Astrocyte of the hippocampus (primary cell): ENCODE measurements around the gene CHI3L1.
"Not testable (repeated sequence)": the region's sequence is repeated elsewhere in the genome, so short reads cannot be mapped to it uniquely, and the experiment has no call there.

Experiments
- DNase-seq: peaks from one replicate; pipeline ENCODE4 v3.0.0; 2011; ENCODE audit warnings: low read depth, low spot score

Gene CHI3L1

DNA sequence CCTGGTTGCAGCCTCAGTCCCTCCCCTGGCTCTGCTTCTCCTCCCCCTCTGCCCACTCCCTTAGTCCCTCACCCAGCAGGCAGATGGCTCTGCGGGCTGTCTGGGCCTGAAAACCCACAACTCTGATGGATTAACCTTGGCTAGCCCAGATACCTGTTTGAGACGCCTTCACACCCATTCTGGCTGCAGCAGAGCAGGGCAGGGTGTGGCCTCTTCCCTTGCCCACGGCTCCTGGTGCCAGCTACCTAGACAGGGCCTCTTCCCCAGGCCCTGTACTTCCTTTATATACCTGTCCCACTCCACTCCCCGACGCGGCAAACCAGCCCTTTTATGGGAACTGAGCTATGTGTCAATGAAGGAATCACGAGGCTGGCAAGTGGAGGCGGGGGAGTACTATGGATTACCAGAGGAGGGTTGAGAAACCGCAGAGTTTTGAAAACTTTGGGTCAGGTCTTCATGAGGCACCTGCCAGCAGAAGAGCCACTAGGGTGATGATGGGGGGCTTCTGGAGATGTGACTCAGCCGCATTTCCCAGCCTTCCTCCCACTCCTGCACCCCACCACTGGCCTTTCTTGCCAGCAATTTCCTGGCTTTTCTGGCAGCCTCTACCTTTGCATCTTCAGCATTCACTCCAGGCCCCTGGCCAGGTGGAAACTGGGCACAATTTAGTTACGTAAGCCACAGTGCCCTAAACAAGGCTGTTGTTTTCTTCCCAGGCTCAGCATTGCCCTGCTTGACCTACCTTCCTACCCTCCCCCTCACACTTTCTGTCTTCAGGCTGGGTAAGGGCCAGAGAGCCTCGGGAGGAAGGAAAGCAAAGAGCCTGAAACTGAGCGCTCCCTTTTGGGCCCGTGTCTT, at the start of gene CHI3L1:
Gene CHI3L1 (minus strand): TSS at position 259 of the 858 bp plus-strand sequence. CDS start 81 bp downstream, at position 178.
- no peak for DNase-seq

DNA sequence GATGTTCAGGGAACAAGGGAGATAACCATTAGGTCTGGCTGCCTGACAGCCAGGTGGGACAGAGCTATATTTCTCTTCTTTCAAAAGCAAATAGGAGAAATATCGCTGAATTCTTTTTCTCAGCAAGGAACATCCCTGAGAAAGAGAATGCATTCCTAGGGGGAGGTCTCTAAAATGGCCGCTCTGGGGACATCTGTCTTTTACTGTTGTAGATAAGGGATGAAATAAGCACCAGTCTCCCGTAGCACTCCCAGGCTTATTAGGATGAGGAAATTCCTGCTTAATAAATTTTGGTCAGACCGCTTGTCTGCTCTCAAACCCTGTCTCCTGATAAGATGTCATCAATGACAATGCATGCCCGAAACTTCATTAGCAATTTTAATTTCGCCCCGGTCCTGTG, 48.4 kb upstream of the CHI3L1 start:
- not testable (repeated sequence) for DNase-seq

DNA sequence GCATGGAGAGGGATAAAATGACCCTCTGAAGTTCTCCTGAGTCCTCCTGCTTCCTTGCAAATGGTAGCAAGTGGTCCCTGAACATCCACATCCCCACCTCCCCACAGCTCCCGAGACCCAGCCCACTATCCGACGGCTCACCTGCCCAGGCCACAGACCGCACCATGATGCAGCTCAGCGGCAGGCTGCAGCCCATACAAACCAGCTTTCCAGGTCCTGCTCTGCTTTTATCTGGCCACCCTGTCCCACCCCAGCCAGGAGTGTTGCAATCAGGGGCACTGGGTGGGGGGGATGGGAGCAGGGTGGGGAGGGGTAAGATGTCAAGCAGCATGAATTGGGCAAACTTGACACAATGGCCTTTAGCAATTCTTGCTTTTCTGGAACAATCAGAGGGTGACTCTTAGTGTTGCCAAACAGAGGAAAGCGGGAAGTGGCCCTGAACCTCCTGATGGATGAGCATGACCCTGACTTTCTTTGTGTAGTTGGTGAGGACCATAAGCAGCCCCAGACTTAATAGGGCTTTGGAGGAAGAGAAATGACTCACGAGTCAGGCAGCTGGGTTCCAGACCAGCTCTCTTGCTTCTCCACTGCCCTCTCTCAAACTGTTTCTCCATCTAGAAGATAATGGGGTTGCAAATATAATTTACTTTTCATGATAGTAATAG, 43.1 kb upstream of the CHI3L1 start, which contains the start of gene CHIT1:
Gene CHIT1 (minus strand): TSS at position 203 of the 665 bp plus-strand sequence. CDS start 37 bp downstream, at position 166.
- DNase-seq: no peak

DNA sequence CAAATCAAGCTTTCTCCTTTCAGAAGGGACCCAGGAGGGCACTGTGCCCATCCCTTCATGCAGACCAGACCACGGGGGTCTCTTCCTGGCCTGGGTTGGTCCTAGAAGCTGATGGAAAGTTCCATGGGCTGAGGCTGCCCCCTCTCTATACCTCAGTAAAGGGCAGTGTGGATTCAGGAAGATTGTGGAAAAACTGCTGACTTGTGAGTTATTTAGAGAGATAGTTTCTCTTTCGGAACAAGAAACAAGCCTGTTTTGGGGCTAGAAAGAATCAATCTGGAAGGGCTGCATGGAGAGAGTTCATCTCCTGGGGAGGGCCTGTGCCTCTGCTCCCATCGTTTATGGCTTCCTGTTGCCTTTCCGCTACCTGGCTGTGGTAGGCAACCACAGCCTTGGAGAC, 42.2 kb upstream of the CHI3L1 start:
- DNase-seq: no peak

DNA sequence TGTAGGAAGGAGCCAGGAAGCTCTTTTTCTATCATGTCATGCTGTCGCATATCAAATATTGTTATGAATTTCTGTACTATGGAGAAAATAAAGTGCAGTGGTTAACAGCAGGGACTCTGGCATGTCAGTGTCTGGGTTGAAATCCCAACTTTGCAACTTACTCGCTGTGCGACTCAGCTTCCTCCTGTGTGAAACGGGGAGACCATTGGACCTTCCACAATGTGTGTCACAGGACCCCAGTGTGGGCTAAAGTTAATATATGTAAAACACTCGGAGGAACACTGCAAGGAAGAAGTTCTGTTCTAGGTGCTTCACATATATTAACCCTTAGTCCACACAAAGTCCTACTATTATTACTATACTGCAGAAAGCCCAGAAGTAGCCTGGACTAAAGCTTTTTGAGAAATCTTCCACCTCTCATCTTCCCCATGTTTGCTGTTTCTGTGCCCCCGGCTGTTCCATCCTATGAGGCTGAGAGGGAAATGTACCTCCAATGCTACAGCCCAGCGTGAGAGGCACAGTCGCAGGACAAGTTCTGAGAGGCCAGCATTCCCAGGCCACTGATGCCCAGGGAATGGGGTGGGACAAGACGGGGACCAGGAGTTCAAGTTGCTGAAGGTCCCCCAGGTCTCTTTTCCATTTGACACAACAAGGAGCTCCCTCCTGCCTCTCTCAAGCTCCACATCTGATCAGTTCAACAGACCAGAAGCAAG, 41.0 kb upstream of the CHI3L1 start:
- DNase-seq: no peak

DNA sequence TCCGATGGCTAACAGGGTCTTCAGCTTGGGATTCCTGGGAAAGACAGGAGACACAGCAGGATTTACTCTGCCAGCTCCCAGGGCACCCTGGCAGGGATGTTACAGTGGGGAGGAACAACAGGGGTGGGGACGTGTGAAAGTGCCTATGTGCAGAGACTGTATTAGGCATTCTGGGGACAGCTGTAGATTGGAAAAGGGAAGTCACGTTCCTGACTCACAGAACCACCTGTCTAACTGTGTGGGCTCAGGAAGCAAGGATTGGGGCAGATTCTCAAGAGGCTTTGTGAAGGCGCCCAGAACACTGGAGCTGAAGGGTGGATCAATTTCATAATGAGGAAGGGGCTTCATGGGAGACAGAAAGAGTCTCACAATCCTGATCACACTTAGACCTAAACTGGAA, 38.6 kb upstream of the CHI3L1 start:
- no peak for DNase-seq

DNA sequence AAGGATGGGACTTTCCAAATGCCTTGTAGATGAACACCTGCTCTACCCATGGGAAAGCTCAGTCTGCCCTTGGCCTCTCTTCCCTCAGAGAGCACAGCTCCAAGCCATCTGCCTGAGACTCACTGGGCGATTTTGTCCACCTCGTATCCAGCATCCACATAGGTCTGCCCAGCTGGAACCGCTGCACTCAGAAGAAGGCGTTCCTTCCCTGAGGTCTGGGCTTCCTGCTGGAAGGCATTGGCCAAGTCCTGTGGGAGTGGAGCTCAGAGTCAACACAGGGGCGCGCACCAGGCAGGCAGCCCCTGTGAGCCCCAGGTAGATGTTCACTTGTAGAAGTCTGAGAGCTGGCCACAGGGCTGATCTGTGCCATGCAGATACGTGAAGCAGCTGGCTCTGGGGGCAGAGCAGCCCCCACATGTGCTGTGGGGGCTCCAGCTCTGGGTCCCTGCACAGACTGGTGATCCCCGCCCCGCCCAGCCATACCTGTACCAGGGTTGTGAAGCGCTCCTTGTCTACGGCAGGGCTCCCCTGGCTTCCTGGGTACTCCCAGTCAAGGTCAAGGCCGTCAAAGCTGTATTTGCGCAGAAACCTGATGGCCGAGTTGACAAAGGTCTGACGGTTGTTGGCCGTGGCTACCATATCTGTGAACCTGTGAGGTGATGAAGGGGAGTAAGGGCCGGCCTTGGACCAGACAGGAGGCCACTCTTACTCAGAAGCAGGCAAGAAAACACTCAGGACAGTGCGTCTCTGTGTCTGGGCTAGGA, 36.7 kb upstream of the CHI3L1 start:
- DNase-seq: no peak

DNA sequence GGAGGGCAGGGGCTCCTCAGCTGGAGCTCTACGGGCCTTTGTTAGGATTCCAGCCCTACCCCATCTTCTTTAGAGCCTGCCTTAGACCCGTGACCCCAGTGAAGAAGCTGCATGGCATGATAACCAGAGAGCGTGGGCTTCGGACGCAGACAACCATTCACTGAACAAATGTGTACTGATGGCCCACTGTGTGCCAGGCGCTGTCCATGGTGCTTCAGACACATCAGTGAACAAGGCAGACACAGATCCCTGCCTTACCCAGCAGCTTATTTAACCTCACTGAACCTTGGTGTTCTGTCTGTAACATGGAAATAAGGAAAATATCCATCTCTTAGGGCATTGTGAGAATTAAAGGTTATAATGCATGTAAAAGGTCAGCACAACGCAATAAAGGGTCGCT, 33.4 kb upstream of the CHI3L1 start:
- DNase-seq: no peak

DNA sequence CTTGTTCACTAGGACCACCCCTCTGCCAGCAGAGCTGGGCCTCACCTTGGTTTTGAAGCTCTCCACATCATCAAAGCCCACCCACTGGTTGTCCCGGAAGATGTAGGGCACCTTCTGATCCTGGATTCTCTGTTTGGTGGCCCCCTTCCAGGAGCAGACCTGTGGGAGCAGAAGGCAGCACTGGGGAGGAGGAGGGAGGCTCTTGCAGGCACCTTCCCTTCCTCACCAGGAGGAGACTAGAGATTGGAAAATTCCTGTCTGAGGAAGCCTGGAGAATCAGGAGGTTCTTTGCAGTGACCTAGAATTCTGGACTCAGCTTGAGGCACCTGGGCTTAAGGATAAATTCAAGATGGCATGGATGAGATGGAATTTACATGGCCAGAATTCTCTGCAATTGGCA, 32.7 kb upstream of the CHI3L1 start:
- no peak for DNase-seq

DNA sequence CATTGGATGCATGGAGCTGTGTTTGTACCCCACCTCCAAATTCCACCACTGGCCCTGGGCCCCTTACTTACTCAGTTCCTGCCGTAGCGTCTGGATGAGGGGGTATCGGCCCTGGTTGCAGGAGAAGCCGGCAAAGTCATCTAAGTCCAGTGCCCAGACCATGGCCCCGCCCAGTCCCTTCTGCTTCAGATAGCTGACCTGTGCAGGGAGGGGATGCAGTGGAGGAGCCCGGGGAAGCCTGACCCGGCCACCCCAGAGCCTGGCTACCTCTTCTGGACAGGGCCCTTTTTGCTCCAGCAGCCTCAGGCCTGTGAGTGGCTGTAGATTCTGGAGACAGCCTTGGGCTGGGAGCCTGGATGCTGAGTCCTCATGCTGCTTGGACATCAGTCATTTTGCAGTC, 31.2 kb upstream of the CHI3L1 start:
- DNase-seq: no peak

DNA sequence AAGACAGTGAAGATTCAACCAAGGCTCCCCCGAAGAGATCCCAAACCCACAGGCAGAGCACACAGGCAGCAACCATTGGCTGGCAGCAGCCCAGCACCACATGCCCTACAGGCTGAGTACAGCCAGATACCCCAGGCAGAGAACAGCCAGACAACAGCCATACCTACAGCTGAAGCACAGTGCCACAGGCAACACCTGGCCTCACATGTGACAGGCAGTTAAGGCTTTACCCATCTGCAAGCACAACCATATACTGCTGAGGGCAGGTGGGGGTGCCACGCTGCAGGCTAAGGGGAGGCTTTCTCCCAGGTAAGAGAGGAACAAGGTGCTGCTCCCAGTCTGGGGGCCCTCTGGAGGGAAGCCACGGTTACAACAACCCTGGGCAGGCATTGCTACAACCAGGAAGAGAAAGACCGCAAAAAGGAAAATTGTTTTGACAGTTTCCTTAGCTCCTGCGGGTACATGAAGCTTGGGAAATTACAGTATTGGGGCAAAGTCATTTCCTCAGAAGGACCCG, 30.7 kb upstream of the CHI3L1 start:
- no peak for DNase-seq

DNA sequence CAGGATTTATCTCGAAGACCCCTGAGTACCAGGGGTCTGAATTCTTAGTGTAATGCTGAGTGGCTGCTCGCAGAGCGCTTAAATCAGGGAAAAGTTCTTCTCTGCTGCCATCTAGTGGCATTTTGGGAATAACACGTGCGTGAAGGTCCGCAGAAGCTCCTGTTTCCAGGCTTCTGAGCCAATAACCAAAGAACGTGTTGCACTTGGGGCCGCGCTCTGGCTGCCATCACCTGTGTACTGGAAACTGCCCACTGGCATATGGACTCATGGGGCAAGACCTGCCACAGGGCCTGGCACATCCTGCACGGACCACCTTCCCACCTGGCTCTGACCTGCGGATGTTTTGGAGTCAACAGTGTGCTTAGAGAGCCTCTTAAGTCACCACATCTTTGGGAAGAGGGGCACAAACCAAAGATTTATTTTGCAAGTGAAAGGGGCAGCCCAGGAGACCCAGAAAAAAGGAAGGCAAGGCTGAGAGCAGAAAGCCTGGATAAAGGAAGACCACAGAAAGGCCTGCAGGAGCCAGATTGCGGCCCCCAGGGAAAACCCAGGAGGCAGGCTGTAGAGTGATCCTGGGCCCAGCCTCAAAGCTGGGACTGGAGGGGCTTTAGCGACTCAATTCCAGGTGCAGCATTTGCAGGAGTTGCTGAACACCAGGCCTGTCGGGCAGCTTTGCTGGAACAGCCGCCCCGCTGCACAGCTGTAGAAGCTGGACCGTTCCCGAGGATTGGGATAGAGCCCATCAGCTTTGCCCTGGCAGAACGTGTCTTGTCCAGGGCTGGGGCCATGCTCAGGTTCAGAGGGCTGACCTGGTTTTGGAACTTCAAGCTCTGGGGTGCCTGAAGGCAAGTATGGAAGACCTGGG, 30.0 kb upstream of the CHI3L1 start:
- DNase-seq: peak; percentile 87

DNA sequence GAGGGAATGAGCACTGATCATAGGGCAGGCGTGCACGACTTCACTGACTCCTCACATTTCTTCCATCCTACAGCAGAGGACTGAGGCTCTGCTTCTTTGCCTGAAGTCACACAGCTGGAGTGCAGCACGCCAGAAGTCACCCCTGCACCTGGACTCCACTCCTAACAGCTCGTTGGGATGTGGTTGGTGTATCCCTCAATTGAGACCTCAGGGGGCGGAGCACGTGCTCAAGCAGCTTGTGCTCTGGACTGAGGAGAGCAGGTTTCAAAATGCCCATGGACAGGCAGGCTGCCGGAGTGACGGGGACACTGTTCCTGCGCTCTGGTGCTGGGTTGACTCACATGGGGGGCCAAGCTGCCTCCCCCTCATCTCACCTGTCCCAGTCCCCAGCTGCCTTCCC, 29.1 kb upstream of the CHI3L1 start:
- DNase-seq: no peak

DNA sequence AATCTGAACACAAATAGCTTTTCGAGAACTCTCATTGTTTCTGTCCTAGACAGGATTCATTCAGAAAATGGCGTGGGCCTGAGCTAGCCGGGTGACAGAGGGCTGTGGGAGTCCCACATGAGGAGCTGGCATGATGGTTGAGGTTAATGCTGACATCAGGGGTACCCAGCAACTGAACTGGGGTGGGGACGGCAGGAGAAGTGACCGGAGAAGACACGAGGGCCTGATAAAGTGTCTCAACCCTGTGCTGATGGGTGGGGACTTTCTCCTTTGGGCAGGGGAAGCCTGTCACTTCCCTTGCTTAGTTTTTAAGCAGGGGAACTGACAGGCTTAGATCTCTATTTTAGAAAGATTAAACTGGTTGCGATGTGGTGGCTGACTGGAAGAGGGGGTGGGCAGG, 28.4 kb upstream of the CHI3L1 start:
- no peak for DNase-seq

DNA sequence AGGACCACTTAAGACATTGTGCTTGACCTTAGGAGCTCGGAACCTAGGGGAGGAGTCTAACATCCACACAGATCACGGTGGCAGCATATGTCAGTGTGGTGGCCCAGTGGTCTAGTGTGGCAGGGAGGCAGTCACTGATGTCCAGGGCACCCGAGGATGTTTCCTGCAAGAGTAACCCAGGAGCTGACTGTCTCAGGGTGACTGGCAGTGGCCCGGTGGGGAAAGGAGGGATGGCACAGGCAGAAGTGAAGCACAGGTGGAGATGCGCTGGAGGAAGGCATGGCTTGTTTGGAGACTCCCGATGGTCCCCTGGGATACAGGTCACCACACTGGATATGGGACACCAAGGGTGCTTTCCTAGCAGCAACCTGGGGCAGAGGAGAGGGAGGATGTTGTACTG, 26.6 kb upstream of the CHI3L1 start:
- DNase-seq: no peak

DNA sequence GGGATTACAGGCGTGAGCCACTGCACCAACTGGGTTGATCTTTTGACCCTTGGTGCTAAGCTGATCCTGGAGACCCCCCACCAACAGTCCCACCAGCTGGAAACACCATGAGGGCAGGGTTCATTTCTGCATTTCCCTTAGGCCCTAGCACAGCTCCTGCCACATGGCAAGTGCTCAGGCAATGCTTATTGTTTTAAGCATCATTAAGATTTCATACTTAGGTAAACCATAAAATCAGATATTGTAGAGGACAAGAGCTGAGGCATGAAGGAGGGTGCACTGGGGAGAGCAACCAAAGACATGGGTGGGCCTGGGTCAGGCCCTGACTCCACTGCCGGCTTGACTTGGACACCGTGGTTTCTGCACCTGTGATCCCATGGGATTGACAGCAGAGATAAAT, 25.3 kb upstream of the CHI3L1 start:
- no peak for DNase-seq

DNA sequence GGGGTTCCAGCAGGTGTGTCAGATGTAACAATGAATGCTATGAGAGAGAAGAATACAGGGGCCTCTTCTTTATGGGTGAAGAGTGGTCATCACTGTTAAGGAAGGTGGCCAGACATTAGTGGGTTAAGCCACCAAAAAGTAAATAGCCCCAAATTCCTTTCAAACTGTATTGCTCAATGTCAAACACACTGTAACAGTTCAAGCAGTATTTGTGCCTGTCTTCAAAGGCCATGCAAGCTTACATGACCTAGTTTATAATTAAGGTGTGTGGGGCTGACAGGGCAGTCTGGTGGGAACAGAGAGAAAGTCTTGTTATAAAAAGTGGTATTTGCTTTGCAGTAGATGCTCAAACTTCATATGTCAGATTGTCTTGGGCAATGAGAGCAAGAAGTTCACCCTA, 24.5 kb upstream of the CHI3L1 start:
- no peak for DNase-seq

DNA sequence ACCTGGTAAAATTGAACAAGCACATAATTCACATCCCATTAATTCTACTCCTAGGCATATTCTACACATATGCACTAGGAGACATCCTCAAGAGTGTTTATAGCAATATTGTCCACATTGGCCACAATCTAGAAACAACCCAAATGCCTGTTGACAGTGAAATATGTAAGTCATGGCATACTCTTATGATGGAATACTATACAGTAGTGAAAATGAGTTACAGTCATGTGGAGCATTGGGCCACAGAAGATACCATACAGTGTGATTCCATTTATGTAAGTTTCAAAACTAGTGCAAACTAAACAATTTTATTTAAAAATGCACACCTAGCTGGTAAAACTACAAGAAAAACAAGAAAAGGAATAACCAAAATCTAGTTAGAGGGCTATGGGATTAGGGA, 23.8 kb upstream of the CHI3L1 start:
- no peak for DNase-seq

DNA sequence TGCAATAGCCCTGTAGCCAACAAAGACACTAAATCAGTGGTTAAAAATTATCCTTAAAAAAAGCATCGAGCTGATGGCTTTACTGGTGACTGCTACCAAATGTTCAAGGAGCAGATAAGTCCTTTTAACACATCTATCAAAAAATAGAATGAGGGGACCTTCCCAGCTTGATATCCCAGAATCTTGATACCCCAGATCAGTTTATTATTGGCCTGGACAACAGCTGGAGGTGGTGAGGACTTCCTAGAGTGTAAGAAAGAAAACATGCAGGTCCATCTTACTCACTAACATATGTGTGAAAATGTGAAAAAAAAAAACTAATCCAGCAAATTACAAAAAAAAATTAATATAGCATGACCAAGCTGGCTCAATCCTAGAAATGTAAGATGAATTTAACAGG, 21.7 kb upstream of the CHI3L1 start:
- DNase-seq: no peak

DNA sequence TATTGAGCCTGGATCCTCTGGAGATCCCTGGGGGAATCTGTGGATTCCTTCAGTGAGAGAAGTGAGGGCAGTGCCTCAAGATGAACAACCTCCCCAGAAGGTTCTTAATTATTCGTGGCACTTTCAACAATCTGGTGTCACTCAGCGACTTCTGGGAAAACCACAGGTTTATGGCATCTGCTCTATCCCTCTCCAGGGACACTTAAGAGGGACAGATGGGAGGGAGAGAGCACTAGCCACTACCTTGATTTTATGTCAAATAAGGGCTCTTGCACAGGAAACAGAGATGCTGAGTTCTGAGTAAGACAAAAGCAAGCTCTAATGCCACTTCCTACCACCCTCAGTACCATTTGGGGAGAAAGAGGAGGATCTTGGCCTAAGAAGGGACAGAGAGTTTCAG, 21.2 kb upstream of the CHI3L1 start:
- no peak for DNase-seq
